ENCODE data around the gene TGFBR3. TPM values are rescaled to one million over a fixed set of nuclear protein-coding genes. Genes with fewer than 3 reads are reported as not detected.
A peak's percentile ranks its signal among the peaks of the same experiment; 100 is the strongest.

The TGFBR3 gene
- 10 to 100 TPM; 15.2 to 71.2 (median 43.4) TPM for polyA plus RNA-seq

- peak within 1 kb of the TSS; percentile 15 for H3K27ac ChIP-seq (ENCODE audit: low read depth, low read length)
- 0 to 2% (median 1%) methylated on average over 60 to 92 of the region's 92 CpGs for WGBS, 3 donors
These were observed at the start of gene TGFBR3 for GRCh38 chr1:91885716-91886506. TSS of gene TGFBR3 (minus strand) at chr1:91886151. CDS start at chr1:91861531, 24,620 bp downstream.

- 16 to 48% (median 41%) methylated on average over 2 of the region's 2 CpGs for WGBS, 3 donors
These were observed 43.3 kb upstream of the TGFBR3 start for GRCh38 chr1:91929250-91929649.

DNA sequence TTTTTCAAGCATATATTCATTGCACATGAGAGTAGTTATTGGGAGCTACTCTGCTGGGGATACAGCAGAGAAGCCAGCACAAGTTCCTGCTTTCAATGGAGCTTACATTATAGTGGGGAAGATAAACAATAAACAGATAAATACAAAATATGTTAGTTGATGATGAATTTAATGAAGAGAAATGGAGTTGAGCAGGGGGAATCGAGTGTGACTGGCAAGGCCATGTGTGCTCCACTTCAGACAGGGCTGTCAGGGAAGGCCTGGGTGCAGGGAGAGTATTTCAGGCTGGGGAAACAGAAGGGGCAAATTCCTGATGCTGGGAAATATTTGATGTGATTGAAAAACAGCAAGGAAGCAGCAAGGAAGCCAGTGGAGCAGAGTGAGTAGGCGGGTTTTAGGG, 42.1 kb upstream of the TGFBR3 start:
- H3K27ac ChIP-seq (ENCODE audit: low read depth, low read length) = no peak overlapping the region
- WGBS, 3 donors = 87 to 98% (median 97%) methylated on average over 2 of the region's 2 CpGs

More at GRCh38 chr1:91929250-91929649, 43.3 kb upstream of the TGFBR3 start:
- H3K27ac ChIP-seq (ENCODE audit: low read depth, low read length) = no peak overlapping the region

DNA sequence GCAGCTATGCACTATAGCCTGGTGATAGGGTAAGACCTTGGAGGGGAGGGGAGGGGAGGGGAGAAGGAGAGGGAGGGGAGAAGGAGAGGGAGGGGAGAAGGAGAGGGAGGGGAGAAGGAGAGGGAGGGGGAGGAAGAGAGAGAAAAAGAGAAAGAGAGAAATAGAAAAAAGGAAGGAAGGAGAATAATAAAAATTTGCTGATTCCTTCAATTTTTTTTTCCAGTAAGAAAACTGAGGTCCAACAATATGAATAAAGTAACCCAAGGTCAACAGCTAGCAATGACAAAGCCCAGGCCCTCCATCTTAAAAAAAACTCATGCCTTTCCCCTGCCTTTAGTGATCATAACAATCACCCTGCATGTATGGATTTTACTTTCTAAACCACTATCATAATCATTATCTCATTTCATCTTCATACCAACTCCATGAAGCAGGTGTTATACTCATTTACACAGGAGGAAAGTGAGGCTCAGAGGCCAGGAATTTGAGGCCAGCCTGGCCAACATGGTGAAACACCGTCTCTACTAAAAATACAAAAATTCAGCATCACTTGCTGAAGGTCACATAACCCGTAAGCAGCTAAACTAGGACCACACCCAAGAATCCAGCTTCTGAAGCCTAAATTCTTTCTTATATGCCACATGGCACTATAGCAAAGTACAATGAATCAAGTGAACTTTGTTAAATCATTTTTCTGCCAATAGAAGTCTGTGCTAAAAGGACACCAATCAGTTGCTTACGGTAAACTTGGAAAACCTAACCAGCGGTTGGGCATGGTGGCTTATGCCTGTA, 39.9 kb upstream of the TGFBR3 start:
- 89 to 93% (median 91%) methylated on average over 4 of the region's 4 CpGs for WGBS, 3 donors
- no peak overlapping the region for H3K27ac ChIP-seq (ENCODE audit: low read depth, low read length)

- 63 to 82% (median 78%) methylated on average over 2 of the region's 2 CpGs for WGBS, 3 donors
- no peak overlapping the region for H3K27ac ChIP-seq (ENCODE audit: low read depth, low read length)
These were observed 38.2 kb upstream of the TGFBR3 start for GRCh38 chr1:91924146-91924545.

DNA sequence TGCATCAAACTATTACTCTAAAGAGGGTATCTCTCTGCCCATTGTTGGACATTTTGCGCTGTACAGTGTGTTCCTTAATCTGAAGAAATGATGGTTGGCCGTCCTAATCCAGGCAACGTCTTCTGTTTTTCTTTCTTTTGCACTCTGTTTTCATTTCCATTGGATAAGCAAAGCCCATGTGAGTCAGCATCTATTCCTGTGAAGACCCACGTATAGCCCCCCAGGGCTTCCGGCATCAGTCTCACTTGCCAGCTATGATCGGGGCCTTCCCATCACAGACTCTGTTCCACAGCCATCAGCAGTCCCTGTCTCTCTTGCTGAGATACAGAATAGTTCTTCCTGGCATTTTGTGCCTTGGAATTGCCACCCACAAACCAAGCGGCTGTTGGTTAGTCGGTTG, 34.0 kb upstream of the TGFBR3 start:
- no peak overlapping the region for H3K27ac ChIP-seq (ENCODE audit: low read depth, low read length)
- 80 to 87% (median 85%) methylated on average over 8 of the region's 8 CpGs for WGBS, 3 donors

- no peak overlapping the region for H3K27ac ChIP-seq (ENCODE audit: low read depth, low read length)
- WGBS, 3 donors = 51 to 79% (median 76%) methylated on average over 5 of the region's 5 CpGs
These were observed 31.0 kb upstream of the TGFBR3 start for GRCh38 chr1:91916811-91917460.

DNA sequence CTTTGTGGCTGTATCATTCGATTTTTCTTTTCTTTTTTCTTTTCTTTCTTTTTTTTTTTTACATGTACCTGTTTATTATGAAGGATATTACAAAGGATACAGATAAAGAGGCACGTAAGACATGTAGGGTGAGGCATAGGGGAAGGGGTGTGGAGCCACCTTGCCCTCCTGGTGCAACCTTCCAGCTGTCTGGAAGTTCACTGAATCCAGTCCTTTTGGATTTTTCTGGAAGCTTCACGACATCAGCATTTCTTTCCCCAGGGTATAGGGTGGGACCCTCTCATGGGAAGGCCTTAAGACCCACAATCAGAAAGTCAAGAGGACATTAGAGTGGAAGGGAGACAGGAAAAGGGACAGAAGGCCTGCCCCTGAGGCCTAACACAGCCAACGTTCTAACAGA, 30.1 kb upstream of the TGFBR3 start:
- H3K27ac ChIP-seq (ENCODE audit: low read depth, low read length) = no peak overlapping the region
- 75 to 80% (median 79%) methylated on average over 4 of the region's 4 CpGs for whole genome bisulfite sequencing, 3 donors

DNA sequence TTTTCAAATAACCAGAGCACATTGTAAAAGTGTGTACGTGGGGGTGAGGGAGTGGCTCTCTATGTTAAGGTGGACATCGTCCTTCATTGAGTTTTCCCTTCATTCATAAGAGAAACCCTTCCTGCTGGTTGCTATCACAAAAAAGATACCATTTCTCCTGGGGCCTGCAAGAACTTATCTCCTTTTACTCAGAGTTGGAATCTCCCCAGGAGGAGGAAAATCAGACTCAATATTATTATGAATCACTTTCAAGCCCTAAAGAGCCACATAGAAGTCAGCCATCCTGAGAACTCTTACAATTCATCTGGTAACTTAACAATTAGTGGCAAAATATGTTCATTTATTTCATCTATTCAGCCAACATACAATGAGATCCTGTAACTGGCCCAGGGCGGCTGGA, 27.1 kb upstream of the TGFBR3 start:
- 60 to 67% (median 66%) methylated on average over 3 of the region's 3 CpGs for WGBS, 3 donors
- no peak overlapping the region for H3K27ac ChIP-seq (ENCODE audit: low read depth, low read length)

GRCh38 chr1:91912266-91912665, 26.3 kb upstream of the TGFBR3 start:
- WGBS, 3 donors = 54 to 93% (median 85%) methylated on average over 1 of the region's 1 CpG
- H3K27ac ChIP-seq (ENCODE audit: low read depth, low read length) = no peak overlapping the region

- H3K27ac ChIP-seq (ENCODE audit: low read depth, low read length) = no peak overlapping the region
These were observed 15.3 kb upstream of the TGFBR3 start for GRCh38 chr1:91901231-91901630.

- H3K27ac ChIP-seq (ENCODE audit: low read depth, low read length) = no peak overlapping the region
- 87 to 92% (median 88%) methylated on average over 1 of the region's 1 CpG for WGBS, 3 donors
These were observed 14.6 kb upstream of the TGFBR3 start for GRCh38 chr1:91900562-91900961.

GRCh38 chr1:91897016-91897415, 11.1 kb upstream of the TGFBR3 start:
- WGBS, 3 donors = 77 to 89% (median 84%) methylated on average over 5 of the region's 5 CpGs
- H3K27ac ChIP-seq (ENCODE audit: low read depth, low read length) = no peak overlapping the region

DNA sequence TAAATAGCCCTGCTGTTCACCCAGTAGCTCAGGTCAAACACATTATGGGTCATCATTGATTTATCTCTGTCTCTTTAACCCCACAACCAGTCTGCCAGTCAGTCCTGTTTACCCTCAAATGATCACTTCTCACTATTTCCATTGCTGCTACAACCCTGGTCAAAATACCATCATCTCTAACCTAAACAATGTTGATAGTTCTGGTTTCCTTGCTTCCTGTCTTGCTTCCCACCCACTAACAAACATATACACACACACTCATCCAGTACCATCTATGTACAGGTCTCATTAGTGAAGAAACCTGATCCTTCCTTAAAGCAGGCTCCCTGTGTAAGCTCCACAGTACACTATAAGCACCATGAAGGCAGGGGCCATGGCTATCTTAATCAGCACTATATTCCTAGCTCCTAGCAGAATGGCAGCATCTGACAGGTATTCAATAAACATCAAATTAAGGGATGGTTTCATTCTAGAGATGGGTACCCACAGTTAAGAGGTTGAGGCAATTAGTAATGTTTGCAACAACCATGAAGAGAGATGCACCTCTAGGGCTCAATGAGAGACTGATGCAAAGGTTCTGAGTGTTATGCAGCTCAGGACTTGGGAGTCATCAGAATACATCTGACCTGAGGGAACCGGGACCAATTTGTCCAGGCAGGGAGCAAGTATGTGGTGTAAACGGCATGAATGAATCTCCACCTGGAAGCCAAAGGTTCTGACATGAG, 10.0 kb upstream of the TGFBR3 start:
- WGBS, 3 donors = 23 to 31% (median 28%) methylated on average over 2 of the region's 2 CpGs
- no peak overlapping the region for H3K27ac ChIP-seq (ENCODE audit: low read depth, low read length)

DNA sequence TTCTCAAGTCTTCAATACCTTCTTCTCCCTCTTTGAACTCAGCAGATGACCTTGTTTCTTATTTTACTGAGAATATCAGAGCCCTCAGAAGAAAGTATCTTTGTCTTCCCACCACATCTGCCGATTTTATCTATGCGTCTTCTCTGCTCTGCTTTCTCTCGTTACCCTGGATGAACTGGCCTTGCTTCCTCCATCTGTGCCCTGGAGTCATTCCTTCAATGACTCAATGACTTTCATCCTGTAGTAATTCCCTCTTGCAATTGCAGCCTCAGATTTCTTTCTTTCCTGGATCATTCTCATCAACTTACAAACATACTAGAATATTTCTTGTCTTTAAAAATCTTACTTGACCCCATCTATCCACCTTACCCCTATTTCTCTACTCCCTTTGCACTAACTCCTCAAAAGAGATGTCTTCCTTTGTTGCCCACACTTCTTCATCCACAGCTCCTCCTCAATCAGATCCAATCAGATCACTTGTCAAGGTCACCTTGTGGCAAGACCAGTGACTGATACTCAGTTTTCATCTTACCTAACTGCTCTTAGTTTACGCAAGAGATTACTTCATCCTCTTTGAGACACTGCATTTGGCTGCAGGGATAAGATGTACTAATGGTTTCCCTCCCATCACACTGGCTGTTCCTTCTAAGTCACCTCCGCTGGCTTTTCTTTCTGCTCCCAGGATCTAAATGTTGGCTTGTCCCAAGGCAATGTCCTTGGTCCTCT, 8.2 kb upstream of the TGFBR3 start:
- WGBS, 3 donors = 78 to 93% (median 88%) methylated on average over 5 of the region's 5 CpGs
- H3K27ac ChIP-seq (ENCODE audit: low read depth, low read length) = no peak overlapping the region

DNA sequence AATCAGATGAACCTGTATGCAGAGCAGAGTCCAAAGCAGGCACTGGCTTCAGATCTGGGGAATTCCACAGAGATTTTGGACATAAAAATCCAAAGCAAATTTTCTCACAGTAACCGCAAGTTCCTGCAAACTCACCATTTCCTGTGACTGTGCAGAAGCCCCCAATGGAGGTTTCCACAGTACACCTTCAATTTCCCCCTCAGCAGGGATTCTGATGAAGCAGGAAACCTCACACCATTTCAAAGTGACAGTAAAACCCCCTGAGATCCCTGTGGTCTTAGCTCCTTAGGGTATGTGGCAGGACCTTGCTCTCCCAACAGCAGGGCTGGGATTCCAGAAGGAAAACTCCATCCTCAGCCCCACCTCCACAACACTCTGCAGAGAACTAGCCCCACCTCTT, 6.0 kb upstream of the TGFBR3 start:
- 29 to 72% (median 29%) methylated on average over 1 of the region's 1 CpG for WGBS, 3 donors
- no peak overlapping the region for H3K27ac ChIP-seq (ENCODE audit: low read depth, low read length)

- H3K27ac ChIP-seq (ENCODE audit: low read depth, low read length) = no peak overlapping the region
- WGBS, 3 donors = 27 to 72% (median 33%) methylated on average over 3 of the region's 3 CpGs
These were observed 5.5 kb upstream of the TGFBR3 start for GRCh38 chr1:91891454-91891853.
